22Rv1 (cell line): ENCODE results near the gene LIN28A.

Source experiments
- ZFX ChIP-seq: fragments of 450-650 bp; IDR thresholded peaks from 2 replicates; pipeline ENCODE4 v1.6.1; 2017; ENCODE audit warnings: antibody characterized with exemption, borderline replicate concordance
- TF ChIP-seq, protein P1 (sequence below): fragments of 450-650 bp; IDR thresholded peaks from 2 replicates; pipeline ENCODE4 v1.5.1; 2017; ENCODE audit warnings: mild to moderate bottlenecking

DNA sequence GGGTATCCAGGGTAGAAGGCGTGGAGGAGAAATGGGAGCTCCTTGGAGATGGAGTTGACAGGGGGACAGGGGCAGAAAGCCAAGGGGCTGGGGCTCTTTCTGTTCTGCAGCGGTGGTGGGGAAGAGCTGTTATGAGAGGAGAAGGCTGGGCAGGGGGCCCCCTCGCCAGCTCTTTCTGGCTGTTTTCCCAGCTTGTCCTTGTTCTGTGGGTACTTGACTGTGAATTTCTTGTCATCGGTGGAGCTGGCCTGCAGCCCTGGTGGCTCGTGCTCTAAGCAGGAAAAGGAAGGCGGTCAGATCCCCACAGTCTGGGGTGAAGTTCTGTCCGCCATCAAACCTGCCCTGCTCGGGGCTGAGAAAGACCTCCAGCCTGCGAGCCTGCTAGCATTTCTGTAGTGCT lies 45.7 kb upstream of the LIN28A start:
- TF ChIP-seq, protein P1, sequence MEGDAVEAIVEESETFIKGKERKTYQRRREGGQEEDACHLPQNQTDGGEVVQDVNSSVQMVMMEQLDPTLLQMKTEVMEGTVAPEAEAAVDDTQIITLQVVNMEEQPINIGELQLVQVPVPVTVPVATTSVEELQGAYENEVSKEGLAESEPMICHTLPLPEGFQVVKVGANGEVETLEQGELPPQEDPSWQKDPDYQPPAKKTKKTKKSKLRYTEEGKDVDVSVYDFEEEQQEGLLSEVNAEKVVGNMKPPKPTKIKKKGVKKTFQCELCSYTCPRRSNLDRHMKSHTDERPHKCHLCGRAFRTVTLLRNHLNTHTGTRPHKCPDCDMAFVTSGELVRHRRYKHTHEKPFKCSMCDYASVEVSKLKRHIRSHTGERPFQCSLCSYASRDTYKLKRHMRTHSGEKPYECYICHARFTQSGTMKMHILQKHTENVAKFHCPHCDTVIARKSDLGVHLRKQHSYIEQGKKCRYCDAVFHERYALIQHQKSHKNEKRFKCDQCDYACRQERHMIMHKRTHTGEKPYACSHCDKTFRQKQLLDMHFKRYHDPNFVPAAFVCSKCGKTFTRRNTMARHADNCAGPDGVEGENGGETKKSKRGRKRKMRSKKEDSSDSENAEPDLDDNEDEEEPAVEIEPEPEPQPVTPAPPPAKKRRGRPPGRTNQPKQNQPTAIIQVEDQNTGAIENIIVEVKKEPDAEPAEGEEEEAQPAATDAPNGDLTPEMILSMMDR: no peak
- TF ChIP-seq ZFX: no peak
